Measurements from ENCODE around the gene HOXC13. TPM values are rescaled to one million over a fixed set of nuclear protein-coding genes. Genes with fewer than 3 reads are reported as not detected.

Gene HOXC13
- total RNA-seq, 1 experiment from 2014 or later = not detected

- no peaks in the 10 kb centered on the region for H3K9me3 ChIP-seq (ENCODE audit: low read length)
- H2AFZ ChIP-seq (ENCODE audit: low read length) = no peak overlapping the region
- H3K4me3 ChIP-seq (ENCODE audit: low read length) = no peak overlapping the region
- H3K4me1 ChIP-seq (ENCODE audit: low read length) = no peaks in the 10 kb centered on the region
- H3K4me2 ChIP-seq (ENCODE audit: low read depth, low read length, poor library complexity, severe bottlenecking) = no peak overlapping the region
- no peaks in the 10 kb centered on the region for H4K20me1 ChIP-seq (ENCODE audit: insufficient read depth, low read depth, low read length)
- no peaks in the 10 kb centered on the region for H3K27me3 ChIP-seq (ENCODE audit: low read length)
- no peak overlapping the region for H3K27ac ChIP-seq (ENCODE audit: low read length)
- H3K79me2 ChIP-seq (ENCODE audit: low read length) = no peaks in the 10 kb centered on the region
- no peak overlapping the region for H3K9ac ChIP-seq (ENCODE audit: low read length)
- no peaks in the 10 kb centered on the region for H3K9me2 ChIP-seq (replicated peaks; ENCODE audit: insufficient read depth, low read length)
- no peaks in the 10 kb centered on the region for H3K36me3 ChIP-seq (ENCODE audit: insufficient read depth, low read length)
- no peak for DNase-seq
Observed at GRCh38 chr12:53952335-53952694, 13.7 kb downstream of the HOXC13 start.

- Histone ChIP-seq H3K9me2 (replicated peaks; ENCODE audit: insufficient read depth, low read length) (no peaks in the 10 kb centered on the region), H3K4me2 (ENCODE audit: low read depth, low read length, poor library complexity, severe bottlenecking) (no peak overlapping the region), H3K27me3 (ENCODE audit: low read length) (no peaks in the 10 kb centered on the region), H3K27ac (ENCODE audit: low read length) (no peak overlapping the region), H3K9me3 (ENCODE audit: low read length) (no peaks in the 10 kb centered on the region), H3K4me1 (ENCODE audit: low read length) (no peaks in the 10 kb centered on the region), H3K4me3 (ENCODE audit: low read length) (no peak overlapping the region), H3K36me3 (ENCODE audit: insufficient read depth, low read length) (no peaks in the 10 kb centered on the region), H3K9ac (ENCODE audit: low read length) (no peak overlapping the region), H2AFZ (ENCODE audit: low read length) (no peak overlapping the region), H4K20me1 (ENCODE audit: insufficient read depth, low read depth, low read length) (no peaks in the 10 kb centered on the region), H3K79me2 (ENCODE audit: low read length) (no peaks in the 10 kb centered on the region)
- DNase-seq = no peak
Observed at GRCh38 chr12:53952871-53953734, 14.5 kb downstream of the HOXC13 start.

GRCh38 chr12:53953831-53954693 is 15.4 kb downstream of the HOXC13 start:
- no peak overlapping the region for H3K4me3 ChIP-seq (ENCODE audit: low read length)
- no peak overlapping the region for H3K9ac ChIP-seq (ENCODE audit: low read length)
- no peak overlapping the region for H3K4me2 ChIP-seq (ENCODE audit: low read depth, low read length, poor library complexity, severe bottlenecking)
- H3K79me2 ChIP-seq (ENCODE audit: low read length) = no peaks in the 10 kb centered on the region
- no peak overlapping the region for H3K27ac ChIP-seq (ENCODE audit: low read length)
- no peaks in the 10 kb centered on the region for H3K27me3 ChIP-seq (ENCODE audit: low read length)
- H3K36me3 ChIP-seq (ENCODE audit: insufficient read depth, low read length) = no peaks in the 10 kb centered on the region
- no peaks in the 10 kb centered on the region for H3K9me3 ChIP-seq (ENCODE audit: low read length)
- no peak for DNase-seq
- no peaks in the 10 kb centered on the region for H3K4me1 ChIP-seq (ENCODE audit: low read length)
- H2AFZ ChIP-seq (ENCODE audit: low read length) = no peak overlapping the region
- no peaks in the 10 kb centered on the region for H4K20me1 ChIP-seq (ENCODE audit: insufficient read depth, low read depth, low read length)
- H3K9me2 ChIP-seq (replicated peaks; ENCODE audit: insufficient read depth, low read length) = no peaks in the 10 kb centered on the region

- H2AFZ ChIP-seq (ENCODE audit: low read length) = no peak within 1 kb of the TSS
- DNase-seq = no peak
- H3K4me1 ChIP-seq (ENCODE audit: low read length) = no peaks in the 10 kb centered on the region
- H3K27ac ChIP-seq (ENCODE audit: low read length) = no peak within 1 kb of the TSS
- no peak within 1 kb of the TSS for H3K9ac ChIP-seq (ENCODE audit: low read length)
- H4K20me1 ChIP-seq (ENCODE audit: insufficient read depth, low read depth, low read length) = no peaks in the 10 kb centered on the region
- H3K36me3 ChIP-seq (ENCODE audit: insufficient read depth, low read length) = no peaks in the 10 kb centered on the region
- H3K9me2 ChIP-seq (replicated peaks; ENCODE audit: insufficient read depth, low read length) = no peaks in the 10 kb centered on the region
- no peak within 1 kb of the TSS for H3K4me2 ChIP-seq (ENCODE audit: low read depth, low read length, poor library complexity, severe bottlenecking)
- H3K4me3 ChIP-seq (ENCODE audit: low read length) = no peak within 1 kb of the TSS
- no peaks in the 10 kb centered on the region for H3K9me3 ChIP-seq (ENCODE audit: low read length)
- H3K79me2 ChIP-seq (ENCODE audit: low read length) = no peaks in the 10 kb centered on the region
- H3K27me3 ChIP-seq (ENCODE audit: low read length) = no peaks in the 10 kb centered on the region
Observed at GRCh38 chr12:53954694-53955035, 16.0 kb downstream of the HOXC13 start, which contains the start of gene HOXC12. HOXC12 (plus strand) TSS chr12:53954903; CDS start chr12:53954930, 27 bp downstream.

GRCh38 chr12:53955036-53955775 is 16.6 kb downstream of the HOXC13 start:
- Histone ChIP-seq H3K9ac (ENCODE audit: low read length) (no peak overlapping the region), H3K4me2 (ENCODE audit: low read depth, low read length, poor library complexity, severe bottlenecking) (no peak overlapping the region), H3K4me1 (ENCODE audit: low read length) (no peaks in the 10 kb centered on the region), H3K36me3 (ENCODE audit: insufficient read depth, low read length) (no peaks in the 10 kb centered on the region), H3K27me3 (ENCODE audit: low read length) (no peaks in the 10 kb centered on the region), H3K9me3 (ENCODE audit: low read length) (no peaks in the 10 kb centered on the region), H3K79me2 (ENCODE audit: low read length) (no peaks in the 10 kb centered on the region), H3K27ac (ENCODE audit: low read length) (no peak overlapping the region), H2AFZ (ENCODE audit: low read length) (no peak overlapping the region), H3K9me2 (replicated peaks; ENCODE audit: insufficient read depth, low read length) (no peaks in the 10 kb centered on the region), H4K20me1 (ENCODE audit: insufficient read depth, low read depth, low read length) (no peaks in the 10 kb centered on the region), H3K4me3 (ENCODE audit: low read length) (no peak overlapping the region)
- no peak for DNase-seq

GRCh38 chr12:53955776-53956250 is 17.2 kb downstream of the HOXC13 start:
- H3K4me3 ChIP-seq (ENCODE audit: low read length) = no peak overlapping the region
- H2AFZ ChIP-seq (ENCODE audit: low read length) = no peak overlapping the region
- H3K9me2 ChIP-seq (replicated peaks; ENCODE audit: insufficient read depth, low read length) = no peaks in the 10 kb centered on the region
- H3K27ac ChIP-seq (ENCODE audit: low read length) = no peak overlapping the region
- no peak overlapping the region for H3K9ac ChIP-seq (ENCODE audit: low read length)
- DNase-seq = no peak
- H4K20me1 ChIP-seq (ENCODE audit: insufficient read depth, low read depth, low read length) = no peaks in the 10 kb centered on the region
- H3K36me3 ChIP-seq (ENCODE audit: insufficient read depth, low read length) = no peaks in the 10 kb centered on the region
- H3K4me2 ChIP-seq (ENCODE audit: low read depth, low read length, poor library complexity, severe bottlenecking) = no peak overlapping the region
- H3K4me1 ChIP-seq (ENCODE audit: low read length) = no peaks in the 10 kb centered on the region
- H3K9me3 ChIP-seq (ENCODE audit: low read length) = no peaks in the 10 kb centered on the region
- H3K79me2 ChIP-seq (ENCODE audit: low read length) = no peaks in the 10 kb centered on the region
- no peaks in the 10 kb centered on the region for H3K27me3 ChIP-seq (ENCODE audit: low read length)

GRCh38 chr12:53956251-53956887 is 17.7 kb downstream of the HOXC13 start:
- no peaks in the 10 kb centered on the region for H3K36me3 ChIP-seq (ENCODE audit: insufficient read depth, low read length)
- H3K9ac ChIP-seq (ENCODE audit: low read length) = no peak overlapping the region
- no peaks in the 10 kb centered on the region for H3K9me3 ChIP-seq (ENCODE audit: low read length)
- no peak overlapping the region for H3K4me3 ChIP-seq (ENCODE audit: low read length)
- no peak overlapping the region for H3K27ac ChIP-seq (ENCODE audit: low read length)
- H4K20me1 ChIP-seq (ENCODE audit: insufficient read depth, low read depth, low read length) = no peaks in the 10 kb centered on the region
- no peaks in the 10 kb centered on the region for H3K4me1 ChIP-seq (ENCODE audit: low read length)
- no peak overlapping the region for H3K4me2 ChIP-seq (ENCODE audit: low read depth, low read length, poor library complexity, severe bottlenecking)
- no peak overlapping the region for H2AFZ ChIP-seq (ENCODE audit: low read length)
- H3K27me3 ChIP-seq (ENCODE audit: low read length) = no peaks in the 10 kb centered on the region
- H3K9me2 ChIP-seq (replicated peaks; ENCODE audit: insufficient read depth, low read length) = no peaks in the 10 kb centered on the region
- no peak for DNase-seq
- H3K79me2 ChIP-seq (ENCODE audit: low read length) = no peaks in the 10 kb centered on the region
